Heart left ventricle (tissue), 13 donors: Measurements from ENCODE around the gene EFCAB7.

Experiments used
- CTCF ChIP-seq, 12 donors: fragments of 200-600 bp; sonication (generic) in 4 of 12; IDR thresholded peaks; one replicate each; pipeline versions ENCODE4 v1.5.0 to v1.8.0; 2018 to 2022; ENCODE audit warnings: antibody characterized with exemption in 12 of 12, mild to moderate bottlenecking in 5 of 12
- POLR2A ChIP-seq, 2 donors: fragments of 450-650 bp; IDR thresholded peaks; one replicate each; pipeline ENCODE4 v1.6.1; 2017; ENCODE audit warnings: antibody characterized with exemption in 2 of 2, mild to moderate bottlenecking in 2 of 2, moderate library complexity in 2 of 2
- donor health status: ischemic (EF 13 %, LVEDD 7.1; RV severe dilation, severe dysfunction).
- donor health status: DM: no; HTN: yes; CAD: no.
- donor health status: DM: no; HTN: no; CAD: no.
- donor health status: ischemic (EF 25% LVEDD 6.9; RV normal size, moderate dysfunction).
- donor health status: ischemic (EF 25% LVEDD 5.7; RV mildly dilated, moderate dysfunction).
- donor health status: ischemic (EF 35%, LVEDD 5.7; RV mildly dilated, moderate dysfunction).
- donor health status: nonischemic (EF 11% LVEDD 7.7; RV severe dilation, severe dysfunction).
- donor health status: DM: yes; HTN: yes; CAD: no.
- donor health status: PGD.
- donor health status: ischemic (EF 29% LVEDD 5.4; RV normal size, mild dysfunction).
- donor health status: nonischemic (EF 23%, LVEDD 6.1; RV moderate dilation, normal function).

- no peak for TF ChIP-seq CTCF (IDR thresholded peaks at IDR 0.05)
- TF ChIP-seq POLR2A (IDR thresholded peaks at IDR 0.05) = peak in 1 of 2 donors; percentile 38
Observed at GRCh38 chr1:63593886-63594605, 70.7 kb downstream of the EFCAB7 start.
